ENCODE results near the gene SPATA31D4.

The SPATA31D4 gene

DNA sequence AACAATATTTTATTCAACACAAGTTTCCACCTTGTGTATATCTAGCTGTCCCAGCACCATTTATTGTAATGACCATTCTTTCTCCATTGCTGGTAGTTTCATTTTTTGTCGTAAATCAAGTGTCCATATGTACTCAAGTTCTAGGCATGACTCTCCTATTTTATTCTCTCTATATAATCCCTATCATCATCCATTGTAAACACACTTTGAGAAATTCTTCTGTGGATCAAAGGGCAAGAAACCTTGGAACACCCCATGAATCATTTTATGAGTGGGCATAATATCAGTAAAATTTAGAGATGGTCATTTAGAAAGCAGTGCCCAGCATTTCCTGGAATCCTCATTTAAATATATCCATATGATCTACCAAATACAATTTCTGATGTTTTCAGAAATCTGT, 35.8 kb upstream of the SPATA31D4 start:
- Histone ChIP-seq H3K27ac (no peak overlapping the region), H3K36me3 (replicated peaks) (no peaks in the 10 kb centered on the region), H3K4me3 (ENCODE audit: low read depth, low read length) (no peak overlapping the region), H3K27me3 (replicated peaks) (no peaks in the 10 kb centered on the region)
- no peak for DNase-seq
- in situ Hi-C loops (cut with HindIII; ENCODE audit: low pct_ligation_motif_present, low sequenced_read_pairs) = no loop called here
- TF ChIP-seq, protein P1, sequence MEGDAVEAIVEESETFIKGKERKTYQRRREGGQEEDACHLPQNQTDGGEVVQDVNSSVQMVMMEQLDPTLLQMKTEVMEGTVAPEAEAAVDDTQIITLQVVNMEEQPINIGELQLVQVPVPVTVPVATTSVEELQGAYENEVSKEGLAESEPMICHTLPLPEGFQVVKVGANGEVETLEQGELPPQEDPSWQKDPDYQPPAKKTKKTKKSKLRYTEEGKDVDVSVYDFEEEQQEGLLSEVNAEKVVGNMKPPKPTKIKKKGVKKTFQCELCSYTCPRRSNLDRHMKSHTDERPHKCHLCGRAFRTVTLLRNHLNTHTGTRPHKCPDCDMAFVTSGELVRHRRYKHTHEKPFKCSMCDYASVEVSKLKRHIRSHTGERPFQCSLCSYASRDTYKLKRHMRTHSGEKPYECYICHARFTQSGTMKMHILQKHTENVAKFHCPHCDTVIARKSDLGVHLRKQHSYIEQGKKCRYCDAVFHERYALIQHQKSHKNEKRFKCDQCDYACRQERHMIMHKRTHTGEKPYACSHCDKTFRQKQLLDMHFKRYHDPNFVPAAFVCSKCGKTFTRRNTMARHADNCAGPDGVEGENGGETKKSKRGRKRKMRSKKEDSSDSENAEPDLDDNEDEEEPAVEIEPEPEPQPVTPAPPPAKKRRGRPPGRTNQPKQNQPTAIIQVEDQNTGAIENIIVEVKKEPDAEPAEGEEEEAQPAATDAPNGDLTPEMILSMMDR (IDR thresholded peaks at IDR 0.05; ENCODE audit: low read depth, low read length, missing control alignments) = no peak

DNA sequence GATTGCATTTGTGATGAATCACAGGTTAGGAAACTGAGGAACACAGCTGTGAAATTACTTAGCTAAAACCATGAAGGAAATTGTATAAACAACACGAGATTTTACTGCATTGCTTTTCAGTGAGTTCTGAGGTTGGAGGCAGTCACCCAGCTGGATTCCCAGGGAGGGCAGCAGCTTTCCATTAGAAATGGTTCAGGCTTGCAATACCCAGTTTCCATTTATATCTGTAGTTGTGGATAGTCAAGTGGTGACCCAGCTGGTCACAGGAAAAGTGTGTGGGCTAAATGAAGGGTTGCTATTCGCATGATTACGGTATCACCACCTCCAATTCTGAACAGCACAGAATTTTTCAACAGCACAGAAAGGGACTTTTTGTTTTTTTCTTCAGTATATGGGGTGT, 34.3 kb upstream of the SPATA31D4 start:
- no peaks in the 10 kb centered on the region for H3K36me3 ChIP-seq (replicated peaks)
- H3K4me3 ChIP-seq (ENCODE audit: low read depth, low read length) = no peak overlapping the region
- H3K27me3 ChIP-seq (replicated peaks) = no peaks in the 10 kb centered on the region
- in situ Hi-C loops (cut with HindIII; ENCODE audit: low pct_ligation_motif_present, low sequenced_read_pairs) = no loop called here
- no peak overlapping the region for H3K27ac ChIP-seq
- TF ChIP-seq, protein P1 (IDR thresholded peaks at IDR 0.05; ENCODE audit: low read depth, low read length, missing control alignments) = no peak
- DNase-seq = no peak

DNA sequence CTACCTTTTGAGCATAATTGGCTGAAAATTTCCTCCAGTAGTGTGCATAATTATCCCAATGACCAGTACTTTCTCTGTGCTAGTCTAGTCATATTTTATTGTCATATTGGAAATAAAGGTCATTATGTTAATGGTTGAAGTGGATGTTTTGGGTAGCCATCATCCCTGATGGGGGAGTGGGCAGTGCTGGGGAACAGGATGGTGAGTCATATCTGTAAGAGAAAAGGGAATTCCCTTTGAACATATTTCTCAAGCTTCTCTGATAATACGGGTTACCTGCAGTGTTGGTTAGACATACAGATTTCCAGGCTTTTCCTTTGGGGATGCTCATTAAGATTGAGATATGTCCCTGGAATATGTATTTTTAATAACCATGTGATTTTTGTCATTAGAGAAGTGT, 33.3 kb upstream of the SPATA31D4 start:
- DNase-seq = no peak
- no peak overlapping the region for H3K27ac ChIP-seq
- H3K4me3 ChIP-seq (ENCODE audit: low read depth, low read length) = no peak overlapping the region
- no peaks in the 10 kb centered on the region for H3K36me3 ChIP-seq (replicated peaks)
- in situ Hi-C loops (cut with HindIII; ENCODE audit: low pct_ligation_motif_present, low sequenced_read_pairs) = no loop called here
- H3K27me3 ChIP-seq (replicated peaks) = no peaks in the 10 kb centered on the region
- TF ChIP-seq, protein P1 (IDR thresholded peaks at IDR 0.05; ENCODE audit: low read depth, low read length, missing control alignments) = no peak

DNA sequence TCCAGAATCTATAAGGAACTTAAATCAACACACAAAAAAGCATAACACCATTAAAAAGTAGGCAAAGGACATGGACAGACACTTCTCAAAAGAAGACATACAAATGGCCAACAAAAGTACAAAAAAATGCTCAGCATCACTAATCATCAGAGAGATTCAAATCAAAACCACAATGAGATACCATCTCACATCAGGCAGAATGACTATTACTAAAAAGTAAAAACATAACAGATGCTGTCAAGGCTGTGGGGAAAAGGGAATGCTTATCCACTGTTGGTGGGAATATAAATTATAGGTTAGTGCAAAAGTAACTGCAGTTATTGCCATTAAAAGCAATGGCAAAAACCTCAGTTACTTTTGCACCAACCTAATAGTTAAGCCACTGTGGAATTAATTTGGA, 32.2 kb upstream of the SPATA31D4 start:
- TF ChIP-seq, protein P1 (IDR thresholded peaks at IDR 0.05; ENCODE audit: low read depth, low read length, missing control alignments) = no peak
- Histone ChIP-seq H3K27ac (no peak overlapping the region), H3K27me3 (replicated peaks) (no peaks in the 10 kb centered on the region), H3K4me3 (ENCODE audit: low read depth, low read length) (no peak overlapping the region), H3K36me3 (replicated peaks) (no peaks in the 10 kb centered on the region)
- DNase-seq = no peak
- in situ Hi-C loops (cut with HindIII; ENCODE audit: low pct_ligation_motif_present, low sequenced_read_pairs) = no loop called here

DNA sequence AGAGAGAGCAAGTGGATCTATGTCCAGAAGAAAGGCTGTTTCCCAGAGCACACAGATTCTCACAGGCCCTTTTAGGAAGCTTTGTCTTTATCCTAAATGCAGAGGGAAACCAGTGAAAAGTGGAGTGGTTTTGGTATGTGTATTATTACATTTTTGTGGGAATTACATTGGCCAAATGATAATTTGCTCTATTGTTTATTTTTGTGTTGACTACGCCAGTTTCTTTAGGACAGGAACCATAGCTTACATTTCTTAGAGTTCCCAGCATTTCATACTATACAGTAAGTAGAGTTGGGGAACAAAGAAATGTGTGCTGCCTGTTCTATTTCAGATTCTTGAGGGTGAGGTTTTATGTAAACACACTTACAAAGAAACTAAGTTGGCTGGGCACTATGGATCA, 29.4 kb upstream of the SPATA31D4 start:
- no peaks in the 10 kb centered on the region for H3K36me3 ChIP-seq (replicated peaks)
- no peak overlapping the region for H3K27ac ChIP-seq
- no peak for DNase-seq
- no peaks in the 10 kb centered on the region for H3K27me3 ChIP-seq (replicated peaks)
- TF ChIP-seq, protein P1 (IDR thresholded peaks at IDR 0.05; ENCODE audit: low read depth, low read length, missing control alignments) = no peak
- in situ Hi-C loops (cut with HindIII; ENCODE audit: low pct_ligation_motif_present, low sequenced_read_pairs) = no loop called here
- H3K4me3 ChIP-seq (ENCODE audit: low read depth, low read length) = no peak overlapping the region

DNA sequence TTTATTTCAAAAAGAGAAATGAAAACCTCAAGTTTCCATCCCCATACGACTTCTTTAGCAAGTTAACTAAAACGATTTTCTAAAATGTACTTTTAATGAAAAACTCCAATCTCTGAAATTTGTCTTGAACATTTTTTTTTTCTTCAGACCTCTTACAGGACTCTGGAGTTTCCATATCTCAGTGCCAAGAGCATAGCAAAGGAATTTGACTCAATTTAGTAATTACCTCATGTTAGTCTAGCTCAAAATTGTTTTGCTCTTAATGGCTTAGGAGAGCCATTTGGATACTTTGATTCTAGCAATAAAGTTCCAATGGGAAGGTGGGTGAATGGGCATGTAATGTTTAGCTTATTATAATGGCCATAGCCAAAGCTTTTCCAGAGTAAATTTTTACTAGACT, 26.0 kb upstream of the SPATA31D4 start:
- Histone ChIP-seq H3K27ac (no peak overlapping the region), H3K4me3 (ENCODE audit: low read depth, low read length) (no peak overlapping the region), H3K27me3 (replicated peaks) (no peaks in the 10 kb centered on the region), H3K36me3 (replicated peaks) (no peaks in the 10 kb centered on the region)
- DNase-seq = no peak
- in situ Hi-C loops (cut with HindIII; ENCODE audit: low pct_ligation_motif_present, low sequenced_read_pairs) = no loop called here
- TF ChIP-seq, protein P1 (IDR thresholded peaks at IDR 0.05; ENCODE audit: low read depth, low read length, missing control alignments) = no peak

Measured in brain microvascular endothelial cell (primary cell).